HG02884 (cell line): Measurements from ENCODE around the gene APBB2.
"Not testable (repeated sequence)": the region's sequence is repeated elsewhere in the genome, so short reads cannot be mapped to it uniquely, and the experiment has no call there.

Experiments used
- ATAC-seq: cut with Tn5 transposase; IDR thresholded peaks from one replicate; pipeline ENCODE4 v1.9.1; 2021; ENCODE audit warnings: mild to moderate bottlenecking, moderate library complexity; ENCODE audit not compliant: unreplicated experiment

The APBB2 gene

DNA sequence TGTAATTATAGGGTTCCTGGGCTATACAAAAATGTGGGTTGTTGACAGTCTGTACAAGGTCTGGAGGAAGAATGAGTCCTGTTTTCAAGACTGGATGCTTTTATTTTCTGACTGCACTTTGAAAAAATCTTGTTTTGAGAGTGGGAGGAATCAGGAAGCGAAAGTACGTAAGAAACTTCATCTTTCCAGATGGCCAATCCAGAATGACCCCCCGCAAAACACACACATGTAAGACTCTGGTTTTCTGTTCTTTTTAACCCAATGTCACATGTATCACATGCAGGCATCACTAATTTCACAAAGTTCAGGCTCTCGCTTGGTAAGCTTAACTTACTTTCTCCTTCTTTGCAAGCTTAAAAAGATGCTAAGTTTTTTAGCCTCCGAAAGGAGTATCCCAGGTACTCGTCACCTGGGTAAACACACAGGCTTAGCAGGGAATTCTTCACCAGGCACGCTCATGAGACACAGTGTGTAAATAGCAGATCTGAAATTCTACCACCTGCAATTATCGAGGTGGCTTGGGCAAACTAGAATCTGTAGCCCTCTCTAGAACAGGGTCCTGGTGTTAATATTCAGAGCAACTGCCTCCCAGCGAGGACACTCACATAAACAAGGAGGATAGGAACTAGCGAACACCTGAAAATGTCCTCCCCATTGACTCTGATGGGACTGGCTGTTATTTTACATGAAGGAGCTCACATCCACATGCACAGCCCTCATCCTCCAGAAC lies 373.9 kb downstream of the APBB2 start:
- ATAC-seq, result peak; percentile 35

DNA sequence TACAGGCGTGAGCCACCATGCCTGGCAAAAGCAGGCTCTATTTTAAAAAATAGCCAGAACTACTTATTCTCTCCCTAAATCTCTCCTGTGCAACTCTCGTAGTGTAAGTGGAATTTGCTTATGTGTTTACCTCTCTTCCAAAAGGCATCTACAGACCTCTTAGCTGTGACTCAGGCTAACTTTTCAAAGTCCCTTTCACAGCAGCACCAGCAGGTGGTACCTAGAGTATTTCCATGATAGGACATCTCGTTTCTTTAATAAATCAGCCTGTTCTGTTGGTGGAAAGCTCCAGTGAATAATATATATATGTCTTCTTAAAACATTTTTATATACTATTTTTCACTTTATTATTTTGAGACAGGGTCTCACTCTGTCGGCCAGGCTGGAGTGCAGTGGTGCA lies 375.6 kb downstream of the APBB2 start:
- no peak for ATAC-seq

DNA sequence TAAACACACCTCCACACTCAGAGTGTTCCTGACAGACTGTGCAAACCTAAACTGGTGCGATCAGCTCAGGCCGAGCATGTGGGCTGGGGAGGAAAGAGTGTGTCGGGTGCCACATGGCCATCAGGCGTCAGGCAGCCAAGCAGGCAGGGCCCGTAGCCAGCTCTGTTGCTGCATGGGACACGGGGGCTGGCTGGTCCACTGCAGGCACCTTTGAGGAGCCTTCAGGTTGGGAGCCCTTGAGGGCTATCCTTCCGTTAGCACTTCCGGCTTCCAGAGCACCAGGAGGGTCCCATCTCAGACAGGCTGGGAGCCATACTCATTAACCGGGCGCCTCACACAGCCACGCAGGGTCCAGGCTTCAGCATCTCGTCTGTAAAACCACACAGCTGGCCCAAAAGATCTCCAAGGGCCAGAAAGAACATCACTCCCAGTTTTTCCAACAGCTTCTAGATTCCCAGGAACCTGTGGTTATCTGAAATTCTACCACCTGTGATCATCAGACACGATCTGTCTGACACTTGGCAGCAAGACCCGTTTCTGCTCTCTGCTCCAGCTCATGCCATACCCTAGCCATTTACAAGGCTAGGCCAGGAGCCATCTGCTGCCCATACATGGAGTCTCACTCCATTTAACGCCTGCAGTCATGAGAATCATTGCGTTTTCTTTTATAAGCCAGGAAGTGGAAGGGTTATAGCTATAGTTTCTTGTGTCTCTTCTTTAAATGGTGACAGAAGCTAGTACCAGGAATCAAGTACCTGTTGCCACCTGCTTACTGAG lies 377.1 kb downstream of the APBB2 start:
- ATAC-seq, result no peak

DNA sequence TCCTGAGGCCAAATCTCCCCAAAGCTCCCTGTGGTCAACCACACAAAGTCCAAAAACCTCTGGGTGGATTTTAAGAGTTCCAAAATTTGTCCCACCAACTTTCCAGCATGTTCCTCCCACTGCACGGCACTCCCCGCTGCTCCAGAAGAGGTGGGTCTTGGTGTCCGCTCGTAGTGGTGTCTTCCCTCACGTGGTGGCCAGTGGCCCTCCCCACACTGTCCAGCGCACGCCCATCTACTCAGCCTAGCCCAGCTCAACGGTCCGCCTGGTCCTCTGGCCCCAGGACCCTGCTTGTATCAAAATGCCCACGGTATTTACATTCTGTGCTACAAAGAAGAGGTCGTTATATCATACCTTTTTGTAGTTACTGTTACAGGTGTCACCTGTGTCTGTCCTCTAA lies 381.1 kb downstream of the APBB2 start:
- ATAC-seq, result no peak

DNA sequence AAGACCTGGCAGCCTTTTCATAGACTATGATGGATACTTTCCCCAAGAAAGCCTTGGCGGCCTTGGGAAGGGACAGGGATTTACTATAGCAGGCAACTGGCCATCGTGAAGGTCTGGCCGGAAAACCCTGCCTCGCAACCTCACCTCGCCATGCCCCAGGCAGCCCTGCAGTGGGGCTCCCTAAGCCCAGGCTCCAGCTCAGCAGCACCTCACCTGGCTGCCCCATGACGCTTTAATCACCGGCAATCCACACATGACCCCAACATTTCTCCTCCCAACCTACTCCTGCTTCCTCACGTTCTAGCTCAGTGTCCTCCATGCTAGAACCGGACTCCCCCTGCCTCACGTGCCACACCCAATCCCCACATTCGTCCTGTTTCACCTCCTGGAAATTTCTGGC lies 382.2 kb downstream of the APBB2 start:
- ATAC-seq, result no peak

DNA sequence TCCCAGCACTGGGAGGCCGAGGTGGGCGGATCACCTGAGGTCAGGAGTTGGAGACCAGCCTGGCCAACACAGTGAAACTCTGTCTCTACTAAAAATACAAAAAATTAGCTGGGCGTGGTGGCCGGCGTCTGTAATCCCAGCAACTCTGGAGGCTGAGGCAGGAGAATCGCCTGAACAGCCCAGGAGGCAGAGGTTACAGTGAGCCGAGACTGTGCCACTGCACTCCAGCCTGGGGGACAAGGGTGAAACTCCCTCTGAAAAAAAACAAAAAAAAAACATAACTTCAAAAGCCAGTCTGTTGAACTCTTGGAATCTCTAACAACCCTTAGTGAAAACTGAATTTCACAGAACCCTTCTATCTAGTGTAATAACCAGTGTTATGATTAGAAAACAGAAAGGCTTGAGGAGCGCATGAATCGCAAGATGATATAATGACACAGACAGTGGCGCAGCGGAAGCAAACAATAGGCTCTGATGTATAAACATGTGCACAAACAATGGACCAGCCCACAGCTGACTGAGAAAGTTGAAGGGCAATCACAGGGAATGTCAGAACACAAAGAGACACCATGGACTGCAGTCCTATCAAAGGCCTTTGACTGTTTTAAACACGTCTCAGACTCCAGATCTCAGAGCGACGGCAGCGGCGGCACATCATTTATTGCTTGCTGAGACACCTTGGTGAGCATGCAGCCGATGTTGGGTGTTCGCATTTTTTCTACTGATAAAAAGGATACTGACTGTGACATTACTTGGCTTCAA lies 383.0 kb downstream of the APBB2 start:
- no peak for ATAC-seq

DNA sequence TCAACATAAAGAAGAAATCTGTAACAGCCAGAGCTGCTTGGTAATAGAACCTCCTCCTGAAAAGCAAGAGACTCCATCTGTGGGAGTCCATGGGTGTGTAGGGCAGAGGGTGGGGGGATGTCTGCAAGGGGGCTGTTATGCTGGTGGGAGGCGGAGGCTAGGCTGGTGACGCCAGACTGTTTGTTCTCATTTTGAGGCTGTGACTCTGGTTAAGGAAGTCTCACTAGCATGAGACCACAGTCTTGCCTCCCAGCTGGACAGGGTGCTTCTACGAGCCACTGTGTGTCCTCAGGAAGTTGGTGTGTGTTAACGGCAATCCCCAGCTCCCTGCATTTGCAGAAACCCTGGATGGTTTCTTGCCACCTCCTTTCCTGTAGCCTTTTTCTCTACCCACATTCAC lies 384.8 kb downstream of the APBB2 start:
- no peak for ATAC-seq

DNA sequence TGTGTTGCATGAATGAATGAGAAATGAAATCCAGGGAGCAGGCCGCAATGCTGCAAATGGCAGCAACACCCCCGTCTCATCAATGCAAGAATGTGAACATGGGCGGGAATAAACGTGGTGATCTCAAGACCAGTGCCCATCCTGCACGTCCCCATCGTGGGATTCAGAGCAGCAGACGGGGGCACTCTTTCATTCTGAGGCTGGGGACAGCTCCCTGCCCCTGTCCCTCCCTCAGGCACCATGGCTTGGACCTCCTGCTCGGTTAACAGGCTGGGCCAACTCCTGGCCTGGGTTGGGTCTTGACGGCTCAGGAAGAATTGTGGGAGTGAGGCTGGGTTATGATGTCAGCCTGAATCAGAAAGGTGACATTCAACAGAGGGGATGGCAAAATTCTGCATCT lies 385.7 kb downstream of the APBB2 start:
- ATAC-seq, result no peak

DNA sequence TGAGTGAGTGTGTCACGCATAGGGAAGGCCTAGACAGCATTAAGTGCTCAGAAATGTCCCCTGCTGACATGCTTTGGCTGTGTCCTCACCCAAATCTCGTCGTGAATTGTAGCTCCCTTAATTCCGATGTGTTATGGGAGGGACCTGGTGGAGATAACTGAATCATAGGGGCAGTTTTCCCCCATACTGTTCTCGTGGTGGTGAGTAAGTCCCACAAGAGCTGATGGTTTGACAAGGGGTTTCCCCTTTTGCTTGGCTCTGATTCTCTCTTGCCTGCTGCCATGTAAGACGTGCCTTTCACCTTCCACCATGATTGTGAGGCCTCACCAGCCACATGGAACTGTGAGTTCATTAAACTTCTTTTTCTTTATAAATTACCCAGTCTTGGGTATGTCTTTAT lies 386.6 kb downstream of the APBB2 start:
- ATAC-seq, result no peak

DNA sequence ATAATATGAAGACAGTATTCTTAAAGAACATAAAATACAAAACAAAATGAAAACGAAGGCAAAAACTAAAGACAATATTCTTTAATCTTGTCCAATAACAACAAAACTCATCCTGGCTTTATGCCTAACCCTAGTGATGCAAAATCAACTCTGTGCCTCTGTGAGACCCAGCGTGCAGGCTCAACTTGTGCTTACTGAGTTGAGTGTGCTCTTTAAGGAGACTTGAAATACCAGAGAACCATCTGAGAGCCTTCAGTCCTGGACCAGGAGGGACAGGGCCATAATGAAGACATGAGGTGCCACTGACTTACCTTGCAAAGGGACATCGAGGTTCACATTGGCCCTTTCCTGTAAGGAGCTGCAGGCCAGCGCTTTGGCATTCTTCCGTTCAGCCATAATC lies 387.5 kb downstream of the APBB2 start:
- ATAC-seq, result no peak

DNA sequence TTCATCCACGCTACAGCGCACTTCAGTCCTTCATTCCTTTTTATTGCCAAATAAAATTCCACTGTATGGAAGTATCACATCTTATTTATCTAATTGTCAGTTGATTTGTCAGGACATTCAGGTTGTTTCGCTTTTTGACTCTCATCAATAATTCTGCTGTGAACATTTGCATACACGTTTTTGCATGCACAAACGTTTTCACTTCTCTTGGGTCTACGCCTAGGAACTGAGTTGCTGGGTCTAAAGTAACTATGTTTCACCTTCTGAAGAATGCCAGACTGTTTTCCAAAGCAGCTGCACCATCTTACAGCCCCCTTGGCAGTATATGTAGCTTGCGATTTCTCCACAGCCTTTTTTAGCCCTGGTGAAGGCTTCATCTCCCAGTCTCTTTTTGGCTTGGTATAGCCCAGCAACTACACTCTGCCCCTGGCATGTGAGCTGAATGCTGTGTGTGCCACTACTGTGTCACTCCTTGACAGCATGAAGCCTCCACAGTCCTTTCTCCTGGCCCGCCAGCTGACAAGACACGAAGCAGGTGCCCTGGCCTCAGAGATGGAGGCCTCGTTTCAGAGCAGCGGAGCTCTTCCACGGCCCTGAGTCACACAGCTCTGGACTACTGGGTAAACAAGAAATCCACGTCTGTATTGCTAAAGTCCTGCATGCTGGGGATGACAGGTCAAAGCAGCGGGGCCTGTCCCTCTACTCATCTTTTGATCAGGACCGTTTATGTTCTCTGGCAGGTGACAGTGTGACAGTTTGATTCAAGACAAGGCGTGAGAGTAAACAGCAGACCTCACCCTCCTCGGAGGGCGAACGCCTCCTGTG lies 389.1 kb downstream of the APBB2 start:
- no peak for ATAC-seq

DNA sequence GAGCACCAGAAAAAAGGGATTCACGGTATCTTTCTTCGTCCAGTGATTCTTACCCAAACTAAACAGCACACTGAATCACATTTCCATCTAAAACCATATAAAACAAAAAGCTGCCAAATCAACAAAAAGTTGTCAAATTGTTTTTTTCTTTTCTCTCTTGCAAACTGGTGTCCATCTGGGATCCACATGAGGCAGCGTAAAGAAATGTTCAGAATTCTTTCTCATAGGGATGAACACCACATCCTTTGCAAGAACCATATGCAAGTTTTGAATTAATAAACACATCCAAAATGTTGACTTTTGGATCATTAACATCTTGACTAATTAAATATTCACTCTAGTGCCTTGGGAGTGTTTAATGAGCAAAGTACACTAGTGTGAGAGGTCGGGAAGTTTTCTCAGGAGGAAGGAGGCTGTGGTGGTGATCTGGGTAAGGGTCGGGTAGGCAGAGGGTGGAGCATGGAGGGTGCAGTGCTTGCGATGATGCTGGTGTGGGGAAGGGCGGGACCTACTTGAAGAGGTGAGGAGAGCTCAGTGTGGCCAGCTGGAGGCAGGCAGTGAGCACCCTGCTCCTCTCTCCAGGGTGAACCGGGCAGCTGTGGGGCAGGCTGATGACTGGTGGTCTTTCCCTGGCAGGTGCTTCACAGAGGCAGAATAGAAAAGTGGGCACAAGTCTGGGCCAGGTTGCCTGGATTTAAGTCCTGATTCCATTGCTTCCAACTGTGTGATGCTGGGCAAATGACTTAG lies 391.7 kb downstream of the APBB2 start:
- ATAC-seq, result no peak

DNA sequence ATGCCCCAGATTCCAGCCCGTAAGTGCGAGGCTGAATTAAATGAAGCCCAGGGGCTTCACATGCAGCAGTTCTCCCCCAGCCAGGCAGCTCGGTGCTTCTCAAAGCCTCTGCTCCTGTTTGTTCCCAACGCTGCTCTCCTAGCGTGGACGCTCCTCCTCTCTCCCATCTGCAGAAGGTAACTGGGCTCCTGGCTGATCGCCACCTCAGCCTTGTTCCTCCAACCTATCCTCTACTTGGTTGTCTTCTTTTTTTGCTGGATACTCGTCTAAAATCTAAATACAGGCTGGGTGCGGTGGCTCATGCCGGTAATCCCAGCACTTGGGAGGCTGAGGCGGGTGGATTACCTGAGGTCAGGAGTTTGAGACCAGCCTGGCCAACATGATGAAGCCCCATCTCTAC lies 394.2 kb downstream of the APBB2 start:
- no peak for ATAC-seq

DNA sequence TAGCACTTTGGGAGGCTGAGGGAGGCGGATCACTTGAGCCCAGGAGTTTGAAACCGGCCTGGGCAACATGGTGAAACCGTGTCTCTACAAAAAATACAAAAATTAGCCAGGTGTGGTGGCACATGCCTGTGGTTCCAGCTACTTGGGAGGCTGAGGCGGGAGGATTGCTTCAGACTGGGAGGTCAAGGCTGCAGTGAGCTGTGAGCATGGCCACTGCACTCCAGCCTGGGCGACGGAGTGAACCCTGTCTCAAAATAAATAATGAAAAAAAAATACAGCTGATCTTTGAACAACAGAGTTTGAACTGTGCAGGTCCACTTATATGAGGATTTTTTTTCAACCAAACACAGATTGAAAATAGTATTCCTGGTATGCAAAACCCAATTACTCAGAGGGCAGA lies 397.2 kb downstream of the APBB2 start:
- not testable (repeated sequence) for ATAC-seq

DNA sequence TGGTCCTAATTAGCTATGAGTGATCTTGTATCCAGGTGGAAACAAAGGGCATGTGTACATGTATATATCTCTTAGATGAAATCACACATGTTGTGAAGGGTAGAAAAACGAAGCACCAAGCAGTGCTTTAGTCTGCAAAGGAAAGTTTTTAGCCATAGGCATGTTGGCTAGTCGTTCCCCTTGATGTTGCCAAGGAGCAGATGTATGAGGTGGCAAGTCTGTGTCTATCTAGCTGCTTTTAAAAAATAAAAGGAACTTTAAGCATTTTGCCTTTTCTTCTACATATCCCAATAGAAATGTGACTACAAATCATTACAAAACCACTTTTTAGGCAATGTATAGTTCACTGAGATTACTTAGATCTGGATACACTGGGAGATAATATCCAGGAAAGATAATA lies 401.5 kb downstream of the APBB2 start:
- no peak for ATAC-seq

DNA sequence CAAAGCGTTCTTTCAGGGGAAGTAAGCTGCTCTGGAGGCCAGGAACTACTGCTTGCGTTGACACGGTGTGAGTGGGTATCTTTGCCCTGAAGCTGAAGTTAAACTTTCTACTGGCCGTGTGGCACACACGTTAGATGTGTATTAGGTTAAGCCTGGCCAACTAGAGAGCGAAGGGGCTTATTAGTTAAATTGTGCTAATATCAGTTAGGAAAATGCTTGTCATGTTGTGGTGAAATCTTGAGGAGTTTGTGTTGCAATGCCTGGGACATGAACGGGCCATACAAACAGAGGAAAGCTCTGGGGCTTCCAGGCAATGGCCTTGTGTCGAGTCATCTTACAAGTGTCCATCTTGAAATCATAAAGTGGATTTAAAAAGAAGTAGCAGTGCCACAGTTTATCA lies 402.0 kb downstream of the APBB2 start:
- no peak for ATAC-seq

DNA sequence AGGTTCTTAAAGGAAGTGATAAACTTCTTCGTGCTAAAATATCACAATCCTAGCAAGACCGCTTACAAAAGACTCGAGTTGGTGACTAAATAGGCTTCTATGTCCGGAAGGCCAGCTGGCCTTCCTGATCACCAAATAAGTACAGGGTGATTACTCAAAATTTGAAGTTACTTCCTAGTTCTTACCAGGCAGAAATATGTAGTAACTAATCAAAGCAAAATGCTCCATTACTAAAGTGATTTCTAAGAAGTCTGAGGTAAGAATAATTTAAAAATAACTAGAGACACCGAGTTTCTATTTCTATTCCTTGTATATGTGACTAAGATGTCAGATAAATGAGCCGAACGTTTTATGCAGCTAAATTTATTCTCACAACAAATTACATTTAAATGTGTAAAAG lies 402.4 kb downstream of the APBB2 start:
- no peak for ATAC-seq

DNA sequence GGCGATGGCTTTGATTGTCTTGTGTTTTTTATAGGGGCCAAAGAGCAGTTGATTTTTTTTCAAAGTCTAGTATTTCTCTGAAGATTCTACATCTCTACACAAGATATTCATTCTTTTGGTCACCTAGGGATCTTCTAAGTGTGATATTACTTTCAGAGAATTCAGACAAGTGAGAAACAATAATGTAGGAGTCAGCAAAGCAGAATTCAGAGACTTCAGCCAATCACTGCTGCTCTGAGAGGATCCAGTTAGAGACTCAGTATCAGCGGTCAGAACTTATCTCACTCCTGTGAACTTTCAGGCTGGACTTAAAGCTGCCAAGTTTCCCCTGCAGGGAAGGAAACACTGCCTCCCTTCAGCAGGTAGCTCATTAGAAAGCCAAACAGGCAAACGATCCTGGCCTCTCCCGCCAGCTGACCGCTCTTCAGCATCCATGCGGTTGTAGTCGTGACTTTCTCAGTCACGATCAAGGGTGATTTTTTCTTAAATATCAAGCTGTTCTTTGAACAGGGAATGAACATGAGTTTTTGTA lies 405.4 kb downstream of the APBB2 start:
- no peak for ATAC-seq

DNA sequence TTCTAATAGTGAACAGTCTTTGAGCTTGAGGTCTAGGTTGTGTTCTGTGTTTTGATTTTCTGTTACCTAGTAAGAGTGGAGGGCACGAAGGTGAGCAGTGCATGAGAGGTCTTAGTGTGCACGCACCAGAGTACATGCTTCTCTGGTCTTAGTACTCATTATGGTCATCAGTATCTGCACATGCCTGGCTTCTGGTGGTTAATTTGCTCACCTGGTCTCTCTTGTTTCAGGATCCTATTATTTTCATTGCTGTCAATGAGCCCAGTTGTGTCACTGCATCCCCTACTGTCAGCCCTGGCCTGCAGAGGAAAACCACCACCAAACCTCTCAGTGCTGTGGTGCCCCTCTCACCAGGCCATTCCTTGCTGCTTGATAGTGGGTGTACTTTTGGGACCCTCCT lies 409.7 kb downstream of the APBB2 start:
- no peak for ATAC-seq

DNA sequence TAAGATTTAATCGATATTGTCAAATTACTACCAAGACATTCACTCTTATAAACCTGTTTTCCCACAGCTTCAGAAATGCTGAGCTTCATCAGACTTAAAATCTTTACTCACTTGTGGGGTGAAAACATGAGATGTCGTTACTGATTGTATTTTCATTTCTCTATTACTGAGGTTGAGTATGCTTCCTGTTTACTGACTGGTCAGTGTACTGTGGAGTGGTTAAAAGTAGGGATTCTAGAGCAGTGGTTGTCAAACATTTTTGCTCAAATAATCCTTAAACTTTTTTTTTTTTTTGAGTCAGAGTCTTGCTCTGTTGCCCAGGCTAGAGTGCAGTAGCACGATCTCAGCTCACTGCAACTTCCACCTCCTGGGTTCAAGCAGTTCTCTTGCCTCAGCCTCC lies 414.3 kb downstream of the APBB2 start:
- peak; percentile 95 for ATAC-seq
